Measurements from ENCODE around the gene TMEM120B. TPM values are rescaled to one million over a fixed set of nuclear protein-coding genes. Genes with fewer than 3 reads are reported as not detected.

The TMEM120B gene
- total and polyA plus RNA-seq, 2 of the 13 experiments (the other 11 are each of a cell fraction or from before 2014, with no cell fraction given): 7.1 to 12.9 TPM

DNA sequence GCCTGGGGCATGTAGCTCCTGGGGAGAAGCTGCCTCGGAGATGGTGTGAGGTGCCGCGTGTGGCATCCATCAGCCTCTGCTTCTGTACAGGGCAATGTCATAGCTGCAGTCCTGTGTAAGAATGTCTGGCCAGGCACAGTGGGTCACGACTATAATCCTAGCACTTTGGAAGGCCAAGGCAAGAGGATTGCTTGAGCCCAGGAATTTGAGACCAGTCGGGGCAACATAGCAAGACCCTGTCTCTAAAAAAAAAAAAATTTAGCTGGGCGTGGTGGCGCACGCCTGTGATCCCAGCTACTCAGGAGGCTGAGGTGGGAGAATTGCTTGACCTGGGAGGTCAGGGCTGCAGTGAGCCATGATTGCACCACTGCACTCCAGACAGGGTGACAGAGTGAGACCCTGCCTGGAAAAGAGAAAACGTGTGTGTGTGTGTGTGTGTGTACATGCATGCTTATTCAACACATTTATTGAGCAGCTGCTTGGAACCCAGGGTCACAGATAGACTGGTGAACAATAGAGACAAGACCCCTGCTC, 56.8 kb downstream of the TMEM120B start (continued):
- TF ChIP-seq ZMYM2 (CRISPR knock-in tag; IDR thresholded peaks at IDR 0.05) (peak; percentile 68; the same call in 1 of the 2 replicates), SYNCRIP (IDR thresholded peaks at IDR 0.05; ENCODE audit: insufficient read depth, low read depth, low read length) (no peak), MTA1 (CRISPR knock-in tag; IDR thresholded peaks at IDR 0.05; ENCODE audit: borderline replicate concordance) (no peak), ZNF333 (CRISPR knock-in tag; IDR thresholded peaks at IDR 0.05; ENCODE audit: borderline replicate concordance) (no peak), SUZ12 (IDR thresholded peaks at IDR 0.05; ENCODE audit: low read depth, low read length) (no peak), SAFB2 (CRISPR knock-in tag; IDR thresholded peaks at IDR 0.05; ENCODE audit: borderline replicate concordance, low read depth) (0 out of 2 replicates have a peak, but pooled peaks have one; percentile 9), EP300 (IDR thresholded peaks at IDR 0.05; ENCODE audit: low read depth in 2 of 2, low read length in 2 of 2) (no peak), EP300 (CRISPR knock-in tag; IDR thresholded peaks at IDR 0.05; ENCODE audit: borderline replicate concordance) (no peak)
- TF ChIP-seq, protein P1, sequence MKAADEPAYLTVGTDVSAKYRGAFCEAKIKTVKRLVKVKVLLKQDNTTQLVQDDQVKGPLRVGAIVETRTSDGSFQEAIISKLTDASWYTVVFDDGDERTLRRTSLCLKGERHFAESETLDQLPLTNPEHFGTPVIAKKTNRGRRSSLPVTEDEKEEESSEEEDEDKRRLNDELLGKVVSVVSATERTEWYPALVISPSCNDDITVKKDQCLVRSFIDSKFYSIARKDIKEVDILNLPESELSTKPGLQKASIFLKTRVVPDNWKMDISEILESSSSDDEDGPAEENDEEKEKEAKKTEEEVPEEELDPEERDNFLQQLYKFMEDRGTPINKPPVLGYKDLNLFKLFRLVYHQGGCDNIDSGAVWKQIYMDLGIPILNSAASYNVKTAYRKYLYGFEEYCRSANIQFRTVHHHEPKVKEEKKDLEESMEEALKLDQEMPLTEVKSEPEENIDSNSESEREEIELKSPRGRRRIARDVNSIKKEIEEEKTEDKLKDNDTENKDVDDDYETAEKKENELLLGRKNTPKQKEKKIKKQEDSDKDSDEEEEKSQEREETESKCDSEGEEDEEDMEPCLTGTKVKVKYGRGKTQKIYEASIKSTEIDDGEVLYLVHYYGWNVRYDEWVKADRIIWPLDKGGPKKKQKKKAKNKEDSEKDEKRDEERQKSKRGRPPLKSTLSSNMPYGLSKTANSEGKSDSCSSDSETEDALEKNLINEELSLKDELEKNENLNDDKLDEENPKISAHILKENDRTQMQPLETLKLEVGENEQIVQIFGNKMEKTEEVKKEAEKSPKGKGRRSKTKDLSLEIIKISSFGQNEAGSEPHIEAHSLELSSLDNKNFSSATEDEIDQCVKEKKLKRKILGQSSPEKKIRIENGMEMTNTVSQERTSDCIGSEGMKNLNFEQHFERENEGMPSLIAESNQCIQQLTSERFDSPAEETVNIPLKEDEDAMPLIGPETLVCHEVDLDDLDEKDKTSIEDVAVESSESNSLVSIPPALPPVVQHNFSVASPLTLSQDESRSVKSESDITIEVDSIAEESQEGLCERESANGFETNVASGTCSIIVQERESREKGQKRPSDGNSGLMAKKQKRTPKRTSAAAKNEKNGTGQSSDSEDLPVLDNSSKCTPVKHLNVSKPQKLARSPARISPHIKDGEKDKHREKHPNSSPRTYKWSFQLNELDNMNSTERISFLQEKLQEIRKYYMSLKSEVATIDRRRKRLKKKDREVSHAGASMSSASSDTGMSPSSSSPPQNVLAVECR (CRISPR knock-in tag; IDR thresholded peaks at IDR 0.05; ENCODE audit: borderline replicate concordance): no peak
- TF ChIP-seq, protein P2, sequence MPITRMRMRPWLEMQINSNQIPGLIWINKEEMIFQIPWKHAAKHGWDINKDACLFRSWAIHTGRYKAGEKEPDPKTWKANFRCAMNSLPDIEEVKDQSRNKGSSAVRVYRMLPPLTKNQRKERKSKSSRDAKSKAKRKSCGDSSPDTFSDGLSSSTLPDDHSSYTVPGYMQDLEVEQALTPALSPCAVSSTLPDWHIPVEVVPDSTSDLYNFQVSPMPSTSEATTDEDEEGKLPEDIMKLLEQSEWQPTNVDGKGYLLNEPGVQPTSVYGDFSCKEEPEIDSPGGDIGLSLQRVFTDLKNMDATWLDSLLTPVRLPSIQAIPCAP (CRISPR knock-in tag; IDR thresholded peaks at IDR 0.05; ENCODE audit: low read depth): no peak
